T-helper 1 cell treated with Interleukin-12 subunit alpha and Interleukin-12 subunit beta and Interleukin-4 antibody, amounts not matched to agents 30 μg/mL and 1 μg/mL, for 36 hours (primary cell): Measurements from ENCODE around the gene ATP6V0A1.

ENCODE experiments used
- H3K27ac Mint-ChIP-seq: one replicate; pipeline ENCODE4 v1.8.0; 2021; ENCODE audit warnings: mild to moderate bottlenecking, mixed read lengths
- H3K27me3 Mint-ChIP-seq: one replicate; pipeline ENCODE4 v1.8.0; 2021; ENCODE audit warnings: low read depth, mixed read lengths
- H3K36me3 Mint-ChIP-seq: one replicate; pipeline ENCODE4 v1.8.0; 2021; ENCODE audit warnings: low read depth, mixed read lengths
- H3K4me1 Mint-ChIP-seq: one replicate; pipeline ENCODE4 v1.8.0; 2021; ENCODE audit warnings: low read depth, mixed read lengths
- H3K4me3 Mint-ChIP-seq: one replicate; pipeline ENCODE4 v1.8.0; 2021; ENCODE audit warnings: mild to moderate bottlenecking, moderate library complexity, mixed read lengths
- H3K9me3 Mint-ChIP-seq: one replicate; pipeline ENCODE4 v1.8.0; 2021; ENCODE audit warnings: mixed read lengths

ATP6V0A1 gene

DNA sequence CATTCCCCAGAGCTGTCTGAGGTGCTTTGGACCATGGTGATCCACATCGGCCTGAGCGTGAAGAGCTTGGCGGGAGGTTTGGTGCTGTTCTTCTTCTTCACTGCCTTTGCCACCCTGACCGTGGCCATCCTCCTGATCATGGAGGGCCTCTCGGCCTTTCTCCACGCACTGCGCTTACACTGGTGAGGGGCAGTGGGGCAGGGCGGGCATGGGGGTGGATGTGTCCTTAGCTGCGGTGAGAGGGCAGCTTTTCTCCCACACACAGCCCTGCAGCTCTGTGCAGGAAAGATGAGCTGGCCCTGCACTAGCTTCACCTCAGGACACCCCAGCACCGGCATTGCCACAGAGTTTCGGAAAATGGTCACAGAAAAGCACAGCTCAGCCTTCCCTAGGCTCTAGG lies 55.6 kb downstream of the ATP6V0A1 start:
- Mint-ChIP-seq H3K36me3 (peaks cover 7% of the 10 kb centered on the region), H3K4me3 (no peak overlapping the region), H3K4me1 (peaks cover 5% of the 10 kb centered on the region), H3K27ac (no peak overlapping the region), H3K9me3 (no peaks in the 10 kb centered on the region), H3K27me3 (no peaks in the 10 kb centered on the region)

DNA sequence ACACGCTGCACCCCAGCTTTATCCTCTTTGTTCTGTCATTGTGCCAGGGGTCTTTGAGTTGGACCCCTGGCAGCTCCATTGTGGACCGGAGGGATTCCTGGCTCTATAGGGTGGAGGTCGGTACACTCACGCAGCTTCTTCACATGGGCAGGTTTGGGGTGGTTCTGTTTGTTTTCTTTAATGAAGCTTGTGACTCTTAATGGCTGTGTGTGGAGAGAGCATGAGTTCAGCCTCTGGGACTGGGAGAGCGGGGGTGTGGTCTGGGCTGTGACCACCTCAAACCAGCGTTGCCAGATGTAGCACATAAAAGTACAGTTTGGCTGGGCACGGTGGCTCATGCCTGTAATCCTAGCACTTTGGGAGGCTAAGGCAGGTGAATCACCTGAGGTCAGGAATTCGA lies 56.2 kb downstream of the ATP6V0A1 start:
- Mint-ChIP-seq H3K27ac (no peak overlapping the region), H3K27me3 (no peaks in the 10 kb centered on the region), H3K4me1 (peaks cover 5% of the 10 kb centered on the region), H3K9me3 (no peaks in the 10 kb centered on the region), H3K4me3 (no peak overlapping the region), H3K36me3 (peaks cover 7% of the 10 kb centered on the region)

DNA sequence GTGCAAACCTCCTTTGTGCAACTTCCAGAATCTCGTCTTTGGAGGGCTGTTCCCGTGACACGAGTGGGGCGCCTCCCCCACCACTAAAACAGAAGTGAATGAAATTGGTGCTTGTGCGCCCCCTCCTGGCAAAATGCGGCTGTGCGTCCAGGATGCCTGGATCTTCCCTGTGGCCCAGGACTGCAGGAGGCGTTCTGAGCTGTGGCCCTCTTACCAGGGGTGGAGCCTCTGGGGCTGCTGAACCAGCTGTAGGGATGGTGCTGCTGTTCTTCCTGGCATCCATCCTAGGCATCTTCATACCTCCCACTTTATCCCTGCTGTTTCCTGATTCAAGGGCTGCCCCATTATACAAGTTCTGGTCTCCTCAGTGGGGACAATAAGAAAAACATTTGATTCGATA lies 58.8 kb downstream of the ATP6V0A1 start:
- Mint-ChIP-seq H3K27ac (no peak overlapping the region), H3K4me1 (peaks cover 5% of the 10 kb centered on the region), H3K4me3 (no peak overlapping the region), H3K27me3 (no peaks in the 10 kb centered on the region), H3K36me3 (peaks cover 10% of the 10 kb centered on the region), H3K9me3 (no peaks in the 10 kb centered on the region)

DNA sequence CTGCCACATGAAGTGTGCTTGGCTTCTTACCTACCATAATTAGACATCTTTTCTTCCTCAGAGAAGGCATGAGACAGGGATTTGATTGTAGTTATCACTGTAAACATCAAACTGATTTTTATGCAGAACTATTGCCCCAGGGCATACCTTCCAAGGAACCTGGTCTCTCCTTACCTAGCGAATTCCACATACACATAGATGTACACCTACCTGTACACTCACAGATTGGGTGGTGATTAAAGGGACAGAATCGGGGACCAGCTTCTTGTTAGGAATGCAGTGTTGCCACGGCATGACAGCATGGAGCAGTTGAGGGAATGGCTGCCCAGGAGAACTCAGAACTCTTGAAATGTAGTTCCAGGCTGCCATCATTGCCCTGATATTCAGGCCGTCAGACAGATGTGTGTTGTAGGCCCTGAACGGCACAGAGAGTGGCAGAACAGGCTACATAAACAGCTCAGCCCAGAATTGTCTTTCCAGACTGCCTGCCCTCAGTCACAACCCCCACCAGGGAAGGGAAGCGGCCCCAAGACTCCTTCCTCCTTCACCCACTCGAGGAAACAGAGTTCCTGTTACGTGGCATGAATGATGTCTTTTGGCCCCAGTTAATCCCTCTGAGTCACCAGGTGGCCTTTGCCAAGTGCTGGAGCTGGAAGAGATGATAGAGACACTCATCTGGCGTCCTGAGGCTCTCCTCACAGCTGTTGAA lies 59.5 kb downstream of the ATP6V0A1 start:
- H3K4me3 Mint-ChIP-seq: no peak overlapping the region
- peaks cover 5% of the 10 kb centered on the region for H3K4me1 Mint-ChIP-seq
- no peaks in the 10 kb centered on the region for H3K27me3 Mint-ChIP-seq
- H3K36me3 Mint-ChIP-seq: peaks cover 10% of the 10 kb centered on the region
- H3K27ac Mint-ChIP-seq: no peak overlapping the region
- no peaks in the 10 kb centered on the region for H3K9me3 Mint-ChIP-seq

DNA sequence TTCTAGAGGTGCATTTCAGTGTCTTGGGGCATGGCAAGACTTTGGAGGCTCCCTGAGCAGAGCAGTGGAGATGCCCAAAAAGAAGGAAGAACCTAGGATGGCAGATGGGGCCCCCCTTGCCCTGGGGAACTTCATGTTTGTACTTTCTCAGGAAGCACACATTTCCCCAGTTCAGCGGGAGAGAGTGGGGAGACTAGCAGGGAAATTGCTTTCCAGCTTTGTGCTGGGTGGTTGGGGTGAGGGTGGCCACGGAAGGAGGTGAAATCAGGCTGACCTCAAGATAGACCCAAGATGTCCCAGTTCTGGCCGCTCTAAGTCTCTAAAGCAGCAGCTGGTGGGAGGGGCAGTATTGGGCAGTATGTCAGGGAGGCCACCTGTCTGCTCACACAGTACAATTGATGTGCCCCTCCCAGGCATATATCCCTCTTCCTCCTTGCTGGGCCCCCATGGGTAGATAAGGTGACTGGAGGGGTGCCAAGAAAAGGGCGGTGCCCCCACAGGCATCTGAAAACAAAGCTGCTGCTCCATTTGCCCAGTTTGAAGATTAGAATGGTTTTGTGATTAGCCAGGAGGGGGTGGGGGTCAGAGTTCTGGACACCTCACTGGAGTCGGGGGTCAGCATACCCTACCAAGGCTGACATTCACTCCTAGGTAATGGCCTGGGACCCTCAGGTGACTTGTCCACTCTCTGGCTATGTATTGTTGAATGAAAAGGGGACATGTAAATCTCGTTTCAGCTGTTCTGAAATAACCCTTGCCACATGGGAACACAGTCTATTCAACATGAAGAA lies 60.3 kb downstream of the ATP6V0A1 start:
- no peak overlapping the region for H3K4me3 Mint-ChIP-seq
- peaks cover 5% of the 10 kb centered on the region for H3K4me1 Mint-ChIP-seq
- H3K27me3 Mint-ChIP-seq: no peaks in the 10 kb centered on the region
- H3K36me3 Mint-ChIP-seq: peaks cover 7% of the 10 kb centered on the region
- H3K27ac Mint-ChIP-seq: no peak overlapping the region
- no peaks in the 10 kb centered on the region for H3K9me3 Mint-ChIP-seq

DNA sequence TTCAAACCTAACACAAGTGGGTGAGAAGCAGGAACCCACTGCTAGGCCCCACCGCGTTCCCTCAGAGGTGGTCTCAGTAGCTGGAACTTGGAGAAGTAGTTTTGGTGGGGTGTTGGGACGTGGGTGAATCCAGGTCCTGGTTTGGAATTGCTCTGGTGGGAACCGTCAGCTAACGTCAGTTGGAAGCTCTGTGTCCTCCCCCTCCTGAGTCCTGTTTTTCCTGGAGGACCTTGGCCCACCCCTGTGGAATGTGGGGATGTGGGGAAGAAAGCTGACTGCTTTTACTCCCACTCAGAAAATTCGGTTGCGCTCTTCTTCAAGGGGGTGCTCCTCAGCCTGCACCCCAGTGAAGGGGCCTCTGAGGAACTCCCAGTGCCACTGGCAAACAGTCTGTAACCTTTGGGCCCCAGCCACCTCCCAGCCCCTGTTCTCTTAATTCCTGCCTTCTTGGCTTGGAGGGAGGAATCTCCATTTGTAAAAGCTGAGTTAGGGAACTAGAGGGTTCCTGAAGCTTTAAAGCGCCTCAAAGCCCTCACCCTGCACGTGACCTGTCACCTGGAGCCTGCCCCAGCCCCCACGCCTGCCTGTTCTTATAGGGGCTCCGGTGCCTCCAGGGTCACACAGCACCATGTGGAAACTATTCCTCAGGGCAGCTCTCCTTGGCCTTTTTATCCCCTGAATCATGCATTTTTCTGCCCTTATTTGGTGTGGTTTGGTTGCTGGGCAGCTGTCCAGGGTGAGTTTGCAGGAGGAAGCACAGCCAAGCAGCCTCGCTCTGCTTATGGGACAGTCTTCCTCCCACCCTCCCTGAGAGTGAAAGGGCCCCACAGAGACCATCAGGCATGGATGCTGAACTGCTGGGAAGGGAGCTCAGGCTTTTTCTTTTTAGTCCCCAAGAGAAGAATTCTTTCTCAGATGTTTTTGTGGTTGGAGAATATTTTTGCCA lies 61.1 kb downstream of the ATP6V0A1 start:
- Mint-ChIP-seq H3K27ac (no peak overlapping the region), H3K27me3 (no peaks in the 10 kb centered on the region), H3K4me3 (no peak overlapping the region), H3K36me3 (peaks cover 5% of the 10 kb centered on the region), H3K4me1 (peaks cover 5% of the 10 kb centered on the region), H3K9me3 (no peaks in the 10 kb centered on the region)

DNA sequence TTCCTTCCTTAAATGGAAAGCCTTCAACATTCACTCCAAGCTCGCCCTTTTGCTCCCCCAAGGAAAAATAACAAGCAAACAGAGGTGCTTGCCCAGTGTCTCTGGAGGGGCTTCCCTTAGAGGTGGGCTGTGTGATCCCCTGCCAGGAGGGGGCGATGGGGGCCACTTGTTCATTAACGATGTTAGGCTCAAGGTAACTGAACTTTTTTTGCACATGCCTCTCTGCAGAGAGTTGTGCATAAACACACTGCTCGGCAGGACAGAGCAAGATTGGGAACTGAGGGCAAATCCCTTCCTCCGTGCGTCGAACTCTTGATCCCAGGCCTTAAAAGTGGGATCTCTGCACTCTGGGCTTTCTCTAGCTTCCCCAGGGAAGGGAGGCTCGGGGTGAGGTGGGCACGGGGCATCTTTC lies 61.9 kb downstream of the ATP6V0A1 start:
- Mint-ChIP-seq H3K36me3 (peaks cover 2% of the 10 kb centered on the region), H3K4me3 (no peak overlapping the region), H3K27me3 (peaks cover 4% of the 10 kb centered on the region), H3K27ac (no peak overlapping the region), H3K9me3 (no peaks in the 10 kb centered on the region), H3K4me1 (peaks cover 5% of the 10 kb centered on the region)

DNA sequence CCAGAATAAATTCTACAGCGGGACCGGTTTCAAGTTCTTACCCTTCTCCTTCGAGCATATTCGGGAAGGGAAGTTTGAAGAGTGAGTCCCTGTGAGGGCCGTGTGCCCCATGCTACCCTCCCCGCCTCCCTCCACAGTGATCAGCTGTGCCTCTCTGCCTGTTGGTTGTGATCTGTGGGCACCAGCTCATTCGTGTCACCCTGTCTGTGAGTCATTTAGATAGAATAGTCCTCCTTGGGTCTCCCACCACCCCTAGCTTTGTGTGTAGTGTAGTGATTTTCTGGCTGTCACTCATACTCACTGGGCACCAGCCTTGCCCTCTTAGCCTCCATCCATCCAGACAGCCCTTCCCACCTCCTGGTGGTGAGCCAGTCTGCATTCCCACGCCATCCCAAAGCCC lies 62.4 kb downstream of the ATP6V0A1 start:
- Mint-ChIP-seq H3K36me3 (peaks cover 2% of the 10 kb centered on the region), H3K27me3 (peaks cover 4% of the 10 kb centered on the region), H3K4me3 (no peak overlapping the region), H3K27ac (no peak overlapping the region), H3K4me1 (peaks cover 5% of the 10 kb centered on the region), H3K9me3 (no peaks in the 10 kb centered on the region)

DNA sequence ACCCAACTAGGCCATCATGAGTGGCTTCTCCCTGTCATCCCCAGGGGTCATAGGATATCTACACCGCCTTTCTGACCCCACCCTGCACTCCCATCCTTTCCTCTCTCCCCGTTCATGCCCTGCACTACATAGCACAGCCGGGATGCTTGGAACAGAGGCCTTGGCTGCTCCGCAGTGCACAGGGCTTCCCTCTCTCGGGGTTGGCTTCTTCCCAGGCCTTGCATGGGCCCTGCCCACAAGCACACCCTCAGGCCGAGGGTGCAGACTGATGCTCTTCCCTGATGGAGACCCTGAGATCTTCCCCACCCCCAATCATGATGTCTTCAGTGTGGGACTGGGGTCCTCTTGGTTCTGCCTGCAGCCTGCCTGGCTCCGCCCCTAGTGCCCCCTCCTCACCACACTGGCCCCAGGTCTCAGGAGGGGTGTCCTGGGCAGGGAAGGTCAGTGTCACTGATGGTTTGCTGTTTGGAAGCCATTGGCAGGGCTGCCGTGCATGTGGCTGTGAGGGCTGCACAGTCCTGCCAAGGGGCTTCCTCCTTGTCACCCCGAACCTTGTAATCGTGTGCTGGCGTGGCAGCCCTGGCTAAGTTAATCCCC lies 63.1 kb downstream of the ATP6V0A1 start:
- Mint-ChIP-seq H3K27ac (no peak overlapping the region), H3K36me3 (peaks cover 2% of the 10 kb centered on the region), H3K27me3 (peaks cover 4% of the 10 kb centered on the region), H3K4me3 (no peak overlapping the region), H3K4me1 (peaks cover 5% of the 10 kb centered on the region), H3K9me3 (no peaks in the 10 kb centered on the region)

DNA sequence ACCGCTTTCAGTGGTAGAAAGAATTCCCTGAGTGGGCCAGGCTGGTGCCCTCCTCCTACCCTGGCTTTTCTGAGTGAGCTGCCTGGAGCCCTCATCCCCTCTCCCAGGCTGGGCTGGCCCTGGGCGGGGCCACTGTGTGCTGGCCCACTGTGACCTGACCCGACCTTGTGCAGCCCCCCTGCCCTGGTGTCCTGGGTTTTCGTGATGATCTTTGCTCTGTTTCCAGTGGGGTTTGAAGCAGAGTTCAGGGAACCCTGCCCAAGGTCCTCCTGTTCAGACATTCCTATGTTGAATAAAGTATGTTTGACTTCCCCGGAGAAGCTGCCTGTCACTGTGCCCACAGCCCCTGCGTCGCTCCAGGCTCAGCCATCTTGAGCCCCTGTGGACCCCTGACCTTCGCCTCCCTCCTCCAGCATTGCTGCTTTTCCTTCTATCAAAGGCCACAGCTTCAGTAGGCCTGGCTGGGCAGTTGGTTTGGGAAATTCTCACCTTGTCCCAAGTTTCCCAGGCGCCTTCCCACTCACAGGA lies 63.6 kb downstream of the ATP6V0A1 start:
- H3K27ac Mint-ChIP-seq: no peak overlapping the region
- peaks cover 6% of the 10 kb centered on the region for H3K4me1 Mint-ChIP-seq
- H3K4me3 Mint-ChIP-seq: no peak overlapping the region
- peaks cover 4% of the 10 kb centered on the region for H3K27me3 Mint-ChIP-seq
- peaks cover 2% of the 10 kb centered on the region for H3K36me3 Mint-ChIP-seq
- no peaks in the 10 kb centered on the region for H3K9me3 Mint-ChIP-seq

DNA sequence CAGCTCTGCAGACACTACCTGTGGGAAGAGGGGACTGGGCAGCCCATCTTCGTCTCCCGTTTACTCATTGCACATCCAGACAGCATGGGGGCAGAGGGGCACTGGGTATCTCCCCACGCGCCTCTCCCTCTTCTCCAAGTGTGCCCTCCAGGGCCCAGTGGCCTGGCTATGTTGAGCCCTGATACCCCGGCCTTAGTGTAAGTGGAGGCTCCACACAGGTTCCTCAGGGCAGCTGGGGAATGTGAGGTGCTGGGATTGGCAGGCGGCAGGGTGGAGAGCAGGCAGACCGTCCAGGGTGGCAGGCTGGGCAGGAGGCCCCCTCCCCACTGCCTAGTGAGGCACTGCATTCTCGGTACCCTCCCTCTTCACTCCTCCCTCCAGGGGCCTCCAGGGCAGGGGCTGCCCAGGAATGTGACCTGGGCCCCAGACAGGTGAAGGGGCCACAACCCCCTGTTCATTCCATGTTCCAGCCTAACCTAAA lies 64.2 kb downstream of the ATP6V0A1 start:
- H3K4me1 Mint-ChIP-seq: peaks cover 4% of the 10 kb centered on the region
- H3K9me3 Mint-ChIP-seq: no peaks in the 10 kb centered on the region
- no peak overlapping the region for H3K27ac Mint-ChIP-seq
- H3K27me3 Mint-ChIP-seq: peaks cover 4% of the 10 kb centered on the region
- H3K4me3 Mint-ChIP-seq: no peak overlapping the region
- H3K36me3 Mint-ChIP-seq: peaks cover 2% of the 10 kb centered on the region

DNA sequence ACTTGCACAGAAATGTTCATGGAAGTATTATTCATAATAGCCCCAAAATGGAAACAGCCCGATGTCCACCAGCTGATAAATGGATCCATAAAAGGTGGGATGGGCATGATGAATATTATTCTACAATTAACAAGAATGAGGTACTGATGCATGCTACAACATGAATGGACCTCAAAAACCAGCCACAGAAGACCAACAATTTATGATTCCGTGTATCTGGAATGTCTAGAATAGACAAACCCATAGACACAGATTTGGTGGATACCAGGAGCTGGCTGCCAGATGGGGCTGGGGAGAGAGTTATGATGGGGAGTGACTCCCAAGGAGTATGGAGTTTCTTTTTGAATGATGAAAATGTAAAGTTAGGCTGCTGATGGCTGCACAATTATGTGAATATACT lies 66.5 kb downstream of the ATP6V0A1 start:
- Mint-ChIP-seq H3K27ac (no peak overlapping the region), H3K4me1 (peaks cover 4% of the 10 kb centered on the region), H3K36me3 (peaks cover 2% of the 10 kb centered on the region), H3K4me3 (no peak overlapping the region), H3K9me3 (no peaks in the 10 kb centered on the region), H3K27me3 (peaks cover 4% of the 10 kb centered on the region)

DNA sequence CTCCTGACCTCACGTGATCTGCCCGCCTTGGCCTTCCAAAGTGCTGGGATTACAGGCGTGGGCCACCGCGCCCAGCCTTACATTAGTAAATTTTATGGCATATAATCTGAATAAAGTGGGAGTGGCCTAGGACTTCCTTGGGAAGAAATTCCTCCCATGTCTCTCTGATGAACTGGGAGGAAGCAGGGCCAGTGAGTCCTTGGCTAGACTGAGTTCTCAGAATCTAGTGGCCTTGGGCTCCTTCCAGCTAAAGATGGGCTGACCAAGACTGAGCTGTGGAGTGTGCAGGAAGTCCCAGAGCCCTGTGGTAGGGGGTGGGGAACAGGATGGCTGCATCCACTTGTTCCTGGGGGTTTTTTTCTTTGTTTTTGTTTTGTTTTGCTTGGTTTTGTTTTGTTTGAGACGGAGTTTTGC lies 67.4 kb downstream of the ATP6V0A1 start:
- Mint-ChIP-seq H3K27me3 (peaks cover 4% of the 10 kb centered on the region), H3K27ac (no peak overlapping the region), H3K9me3 (no peaks in the 10 kb centered on the region), H3K4me3 (no peak overlapping the region), H3K36me3 (peaks cover 2% of the 10 kb centered on the region), H3K4me1 (peaks cover 10% of the 10 kb centered on the region)

DNA sequence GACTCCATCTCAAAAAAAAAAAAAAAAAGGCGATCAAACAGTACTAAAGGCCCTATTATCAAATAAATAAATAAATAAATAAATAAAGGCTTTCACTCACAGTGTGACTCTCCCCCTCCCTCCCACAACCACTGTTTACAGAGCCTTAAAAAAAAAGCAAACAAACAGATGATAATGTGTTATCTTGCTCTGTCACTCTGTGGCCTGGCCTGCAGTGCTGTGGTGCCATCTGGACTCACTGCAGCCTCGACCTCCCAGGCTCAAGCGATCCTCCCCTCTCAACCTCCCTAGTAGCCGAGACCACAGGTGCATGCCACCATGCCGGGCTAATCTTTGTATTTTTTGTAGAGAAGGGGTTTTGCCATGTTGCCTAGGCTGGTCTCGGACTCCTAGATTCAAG lies 69.3 kb downstream of the ATP6V0A1 start:
- no peak overlapping the region for H3K4me3 Mint-ChIP-seq
- no peaks in the 10 kb centered on the region for H3K9me3 Mint-ChIP-seq
- peaks cover 18% of the 10 kb centered on the region for H3K4me1 Mint-ChIP-seq
- H3K27ac Mint-ChIP-seq: no peak overlapping the region
- H3K27me3 Mint-ChIP-seq: peaks cover 4% of the 10 kb centered on the region
- H3K36me3 Mint-ChIP-seq: no peaks in the 10 kb centered on the region
